NOMO-1 treated with dmso at 0.1 percent for 144 hours (cell line): ENCODE data around the gene PITPNM1.
A peak's percentile ranks its signal among the peaks of the same experiment; 100 is the strongest.

Source experiments
- DNase-seq: peaks from one replicate; lab custom pipeline; 2025; ENCODE audit not compliant: unreplicated experiment; lab: John Stamatoyannopoulos, UW

PITPNM1 gene

DNA sequence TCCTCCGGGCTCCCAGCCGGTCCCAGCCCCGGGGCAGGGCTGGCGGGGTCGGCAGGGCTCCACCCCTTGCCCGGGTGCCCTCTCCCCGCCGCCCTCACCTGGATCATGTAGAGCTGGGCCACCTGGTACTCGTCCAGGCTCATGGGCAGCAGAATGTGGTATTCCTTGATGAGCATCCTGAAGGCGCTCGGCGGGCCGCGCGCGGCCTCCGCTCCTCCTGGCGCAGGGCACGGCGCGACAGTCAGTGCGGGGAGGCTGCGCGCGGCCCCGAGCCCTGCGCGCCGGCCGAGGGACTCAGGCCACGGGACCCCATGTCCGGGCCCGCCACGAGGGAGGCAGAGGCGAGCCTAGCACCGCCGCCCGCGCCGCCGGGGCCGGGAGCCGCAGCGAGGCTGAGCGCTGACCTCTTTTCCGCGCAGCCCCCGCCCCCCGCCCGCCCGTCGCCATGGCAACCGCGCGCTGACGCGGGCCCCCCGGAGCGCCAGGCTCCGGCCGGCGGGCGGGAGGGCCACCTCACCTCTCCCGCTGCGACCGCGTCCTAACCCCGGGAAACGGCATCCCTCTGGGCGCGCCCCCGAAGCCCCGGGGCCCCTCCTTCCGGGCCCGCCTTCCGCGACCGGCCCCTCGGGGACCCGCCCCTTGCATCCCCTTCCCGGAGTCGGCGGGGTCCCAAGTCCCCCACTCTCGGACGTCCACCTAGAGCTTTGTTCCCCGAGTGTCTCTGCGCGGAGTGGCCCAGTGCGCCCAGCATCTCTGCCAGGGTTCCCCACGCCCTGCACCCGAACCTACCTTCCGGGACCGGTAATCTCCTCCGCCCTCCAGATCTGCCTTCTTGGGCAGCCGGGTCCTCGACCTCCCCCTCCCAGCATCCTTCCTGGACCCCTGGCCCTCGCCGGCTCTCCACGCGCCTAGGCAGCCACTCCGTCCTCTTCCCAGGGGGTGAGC is 886 bp downstream of the PITPNM1 start:
- DNase-seq, result no peak

- DNase-seq, result no peak
Measured at GRCh38 chr11:67503119-67504004, 1.8 kb downstream of the PITPNM1 start.

DNA sequence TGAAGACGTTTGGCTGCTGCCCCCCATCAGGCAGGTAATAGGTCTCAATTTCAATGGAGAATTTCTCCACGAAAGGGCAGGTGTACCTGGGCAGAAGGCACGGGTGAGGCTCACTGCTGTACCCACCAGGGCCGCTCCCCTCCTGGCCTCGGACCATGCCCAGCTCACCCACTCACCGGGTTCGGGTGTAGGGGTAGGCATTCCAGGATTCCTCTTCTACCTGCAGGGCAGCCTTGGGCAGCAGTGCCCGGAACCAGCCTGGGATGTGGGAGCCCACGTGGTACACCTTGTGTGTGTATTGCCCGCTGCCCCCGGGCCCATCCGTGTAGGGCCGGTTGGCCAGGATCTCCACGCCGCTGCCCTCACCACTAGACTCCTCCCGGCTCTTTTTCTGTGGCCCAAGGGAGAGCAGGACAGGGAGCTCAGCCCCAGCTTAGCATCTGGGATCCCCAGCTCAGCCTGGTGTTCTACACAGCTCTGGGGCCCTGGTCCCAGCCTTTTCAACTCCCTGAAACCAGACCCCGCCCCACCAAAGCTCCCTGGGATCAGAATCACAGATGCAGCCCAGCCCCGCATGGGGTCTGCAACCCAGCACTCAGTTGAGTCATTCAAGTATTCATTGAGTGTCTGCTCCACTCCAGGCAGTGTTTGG is 2.7 kb downstream of the PITPNM1 start:
- DNase-seq, result no peak

GRCh38 chr11:67501854-67502253 is 3.3 kb downstream of the PITPNM1 start:
- DNase-seq, result no peak

DNA sequence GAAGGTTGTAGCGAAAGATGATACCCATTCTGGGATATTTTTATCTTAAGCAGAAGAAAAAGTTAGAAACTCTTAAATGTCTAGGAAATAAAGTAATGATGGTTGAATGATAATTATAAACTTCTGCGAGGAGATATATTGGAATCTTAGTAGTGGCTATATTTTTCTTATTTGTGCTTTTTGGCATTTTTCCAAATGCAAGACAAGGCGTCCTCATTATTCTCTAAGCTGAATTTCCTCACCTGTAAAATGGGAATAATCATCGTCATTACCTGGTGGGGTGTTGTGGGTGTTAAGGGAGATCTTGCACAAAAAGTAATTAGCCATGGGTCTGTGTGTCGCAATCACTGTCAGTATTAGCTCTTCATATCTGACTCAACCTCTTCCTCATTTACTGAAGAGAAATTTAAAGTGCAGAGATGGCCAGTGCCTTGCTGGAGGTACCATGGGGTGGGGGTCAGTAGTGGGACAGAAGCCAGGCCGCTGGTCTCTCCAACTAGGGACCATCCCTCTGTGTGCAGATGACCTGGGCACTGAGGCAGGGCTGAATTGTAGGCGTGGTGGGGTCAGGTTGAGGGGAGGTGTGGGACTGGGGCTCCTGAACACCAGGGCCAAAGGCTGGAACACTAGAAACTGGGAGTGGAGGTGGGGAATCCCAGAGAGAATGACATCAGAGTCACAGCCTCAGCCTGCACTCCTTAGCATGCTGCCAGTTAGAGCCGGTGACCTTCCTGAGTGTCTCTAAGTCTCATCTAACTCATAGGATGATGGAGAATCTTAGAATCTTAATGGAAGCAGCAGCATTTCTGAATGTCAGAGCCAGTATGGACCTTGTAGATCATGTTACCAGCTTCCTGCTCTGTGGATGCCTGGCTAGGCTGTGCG is 4.1 kb downstream of the PITPNM1 start:
- peak; percentile 51 for DNase-seq

- DNase-seq, result no peak
Measured at GRCh38 chr11:67500484-67500821, 4.7 kb downstream of the PITPNM1 start.

DNA sequence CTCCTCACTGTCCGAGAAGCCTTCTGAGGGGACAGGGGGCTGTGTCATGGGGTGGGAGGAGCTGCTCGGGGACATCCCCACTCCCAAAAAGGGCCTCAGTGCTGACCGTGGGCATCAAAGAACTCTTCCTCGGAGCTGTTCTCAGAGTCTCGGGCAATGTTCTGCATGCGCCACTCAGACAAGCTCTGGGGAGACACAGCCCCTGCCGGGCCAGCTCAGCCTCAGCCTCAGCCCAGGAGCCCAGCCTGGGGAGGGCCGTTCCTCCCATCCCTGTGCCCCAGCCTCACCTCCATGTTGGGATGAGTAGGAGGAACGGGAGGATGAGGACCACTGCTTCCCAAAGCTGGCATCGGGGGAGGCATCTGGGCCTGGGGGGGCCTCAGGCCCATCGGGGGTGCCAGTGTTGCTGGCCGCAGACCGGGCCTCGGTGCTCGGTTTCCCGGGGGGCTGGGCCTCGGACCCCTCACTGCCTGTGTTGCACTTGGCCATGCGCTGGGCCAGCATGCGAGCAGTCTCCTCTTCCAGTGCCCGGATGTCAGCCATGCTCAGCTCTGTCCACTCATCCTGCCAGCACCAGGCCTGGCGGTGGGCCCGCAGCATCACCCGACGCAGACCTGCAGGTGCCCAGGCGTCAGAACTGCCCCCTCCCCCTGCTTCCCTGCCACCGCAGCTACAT is 5.2 kb downstream of the PITPNM1 start:
- no peak for DNase-seq

GRCh38 chr11:67498544-67498972 is 6.6 kb downstream of the PITPNM1 start:
- DNase-seq, result no peak

DNA sequence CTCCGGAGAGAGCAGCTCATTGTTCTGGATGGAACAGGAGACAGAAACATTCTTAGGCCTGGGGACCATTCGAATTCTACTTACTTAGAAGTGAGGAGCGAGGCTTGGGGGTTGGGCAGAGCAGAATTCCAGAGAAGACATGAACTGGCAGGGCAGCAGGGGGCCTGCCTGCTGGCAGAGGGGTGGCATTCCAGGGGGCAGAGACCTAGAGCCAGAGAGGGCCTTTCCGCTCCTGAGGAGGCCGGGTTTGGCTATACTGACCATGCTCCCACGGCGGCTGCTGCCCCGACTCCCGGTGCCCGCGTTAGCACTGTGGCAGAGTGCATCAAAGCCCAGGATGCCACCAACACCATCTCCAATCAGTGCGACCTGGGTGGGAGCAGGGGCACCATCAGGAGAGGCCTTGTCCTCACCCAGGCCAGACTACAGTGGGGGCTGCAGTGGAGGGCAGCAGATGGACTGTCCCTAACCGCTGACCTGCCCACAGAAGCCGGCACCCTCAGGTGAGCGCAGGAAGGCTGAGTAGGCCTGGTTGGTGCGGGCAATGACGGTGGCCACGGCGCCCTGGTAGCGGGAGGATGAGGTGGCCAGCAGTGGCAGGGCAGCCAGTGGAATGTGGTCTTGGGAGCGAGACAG is 7.4 kb downstream of the PITPNM1 start:
- no peak for DNase-seq

- no peak for DNase-seq
Measured at GRCh38 chr11:67496113-67496512, 9.1 kb downstream of the PITPNM1 start.

GRCh38 chr11:67495234-67496005 is 9.7 kb downstream of the PITPNM1 start:
- no peak for DNase-seq

DNA sequence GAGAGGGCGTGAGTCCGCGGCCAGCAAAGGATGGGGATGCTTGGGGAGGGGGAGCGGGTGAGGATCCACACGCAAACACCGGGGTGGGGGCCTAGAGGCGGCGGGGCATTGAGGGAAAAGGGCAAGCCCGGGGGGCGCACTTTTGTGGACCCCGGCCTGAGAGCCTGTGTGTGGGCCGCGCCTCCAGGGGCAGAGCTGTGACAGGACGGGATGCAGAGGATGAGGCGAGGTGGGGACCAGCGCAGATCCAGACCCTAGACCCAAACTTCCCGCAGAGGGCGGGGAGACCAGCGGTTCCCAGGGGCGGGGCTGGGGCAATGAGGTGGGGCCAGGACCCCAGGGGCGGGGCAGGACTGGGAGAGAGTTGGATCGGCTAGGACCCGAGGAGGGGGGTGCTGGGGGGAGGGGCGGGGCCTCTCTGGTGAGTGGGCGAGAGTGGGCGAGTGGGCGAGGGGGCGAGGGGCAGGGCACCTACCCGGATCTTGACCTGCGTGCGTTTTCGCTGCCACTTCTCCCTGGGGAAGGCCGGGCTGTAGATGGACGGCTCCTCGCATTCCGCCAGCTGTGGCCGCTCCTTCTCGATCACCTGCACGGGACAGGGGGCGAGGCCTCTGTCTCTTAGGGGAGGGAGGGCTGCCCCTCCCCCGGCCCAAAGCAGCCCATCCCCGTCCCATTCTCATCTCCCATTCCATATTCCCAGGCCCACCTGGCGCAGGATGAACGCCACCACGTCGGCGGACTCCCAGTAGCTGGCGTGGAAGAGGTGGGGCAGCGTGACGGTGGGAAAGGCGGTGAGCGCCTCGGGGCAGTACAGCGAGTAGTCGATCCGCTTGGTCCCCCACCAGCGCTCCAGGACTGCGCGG is 10.6 kb downstream of the PITPNM1 start:
- DNase-seq, result no peak

DNA sequence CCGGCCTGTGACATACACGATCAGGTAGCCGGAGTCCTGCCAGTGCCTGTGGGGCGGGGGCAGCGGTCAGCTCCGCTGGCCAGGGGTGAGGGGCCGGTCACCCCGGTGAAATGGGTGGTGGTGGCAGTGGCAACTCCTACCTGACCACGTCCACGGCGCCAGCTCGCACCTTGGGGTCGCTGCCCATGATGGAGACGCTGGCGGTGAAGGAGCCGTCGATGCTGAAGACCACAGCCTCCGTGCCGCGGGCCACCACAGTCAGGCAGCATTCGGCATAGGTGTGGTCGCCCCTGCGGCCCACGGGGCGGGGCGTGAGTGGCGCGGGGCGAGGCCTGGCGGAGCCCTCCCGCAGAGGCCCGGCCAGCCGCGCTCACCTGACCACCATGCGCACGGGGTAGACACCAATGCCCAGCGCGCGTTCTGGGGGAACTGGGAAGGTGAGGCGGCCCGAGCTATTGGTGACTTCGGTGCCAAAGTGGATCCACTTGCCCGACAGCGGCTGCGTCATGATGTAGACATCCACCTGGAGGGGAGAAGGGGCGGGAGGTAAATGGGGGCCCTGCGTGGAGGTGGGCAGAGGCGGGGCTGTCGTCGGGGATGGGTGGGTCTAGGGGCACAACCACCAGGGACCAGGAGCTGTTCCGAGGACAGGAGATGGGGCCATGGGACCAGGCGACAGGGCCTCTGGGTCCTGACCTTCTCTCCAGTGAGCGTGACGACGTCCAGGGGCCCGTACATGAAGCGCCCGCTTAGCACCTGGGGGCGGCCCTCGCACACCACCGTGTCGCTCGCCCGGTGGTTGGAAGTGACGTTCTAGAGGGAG is 11.4 kb downstream of the PITPNM1 start:
- DNase-seq, result no peak

DNA sequence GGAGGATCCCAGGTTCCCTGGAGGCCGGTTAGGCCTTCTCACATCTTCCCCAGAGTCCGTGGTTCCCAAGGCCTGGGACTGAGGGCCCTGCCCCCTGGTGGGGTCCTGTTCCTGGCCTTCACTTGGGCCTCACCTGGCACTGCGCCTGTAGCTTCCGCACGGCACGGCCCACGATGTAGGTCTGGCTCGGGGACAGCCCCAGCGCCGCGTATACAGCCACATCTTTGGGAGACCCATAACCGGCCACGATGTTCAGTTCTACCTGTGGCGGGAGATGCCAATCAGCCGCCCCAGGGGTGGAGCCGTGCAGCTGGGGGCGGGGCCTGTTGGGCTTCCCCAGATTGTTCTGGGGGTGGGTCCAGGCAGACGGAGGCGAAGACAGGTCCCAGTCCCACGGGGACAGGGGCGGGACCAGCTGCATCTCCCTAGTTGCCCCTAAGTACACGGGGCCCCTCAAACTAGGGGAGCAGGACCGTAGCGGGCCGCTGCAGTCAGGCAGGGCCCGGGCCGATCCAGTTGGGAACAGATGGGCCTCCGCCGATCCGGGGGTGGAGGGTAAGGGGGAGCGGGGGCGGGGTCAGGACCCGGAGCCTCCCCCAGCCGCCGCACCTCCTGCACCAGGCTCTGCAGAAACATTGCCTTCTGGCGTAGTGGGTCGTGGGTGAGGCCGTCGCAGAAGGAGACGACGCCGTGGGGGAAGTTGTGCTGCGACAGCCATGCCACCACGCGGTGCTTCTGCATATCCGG is 12.2 kb downstream of the PITPNM1 start:
- no peak for DNase-seq

- no peak for DNase-seq
Measured at GRCh38 chr11:67492069-67492727, 13.0 kb downstream of the PITPNM1 start.
